Measurements from ENCODE around the gene AKT3.
"Not testable (repeated sequence)": the region's sequence is repeated elsewhere in the genome, so short reads cannot be mapped to it uniquely, and the experiment has no call there.

AKT3 gene

DNA sequence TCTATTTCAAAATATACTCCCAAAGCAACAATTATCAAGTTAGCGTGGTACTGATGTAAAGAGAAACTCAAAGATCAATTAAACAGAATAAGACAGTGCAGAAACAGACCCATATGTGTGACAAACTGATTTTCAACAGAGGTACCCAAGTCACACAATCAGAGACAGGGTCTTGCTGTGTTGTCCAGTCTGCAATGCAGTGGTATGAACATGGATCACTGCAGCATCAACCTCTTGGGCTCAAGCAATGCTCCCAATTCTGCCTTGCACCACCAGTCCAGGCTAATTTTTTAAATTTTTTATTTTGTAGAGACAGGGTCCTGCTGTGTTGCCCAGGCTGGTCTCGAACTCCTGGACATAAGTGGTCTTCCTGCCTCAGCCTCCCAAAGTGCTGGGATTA, 255.6 kb downstream of the AKT3 start:
- no peak for TF ChIP-seq ZFX (IDR thresholded peaks at IDR 0.05)
- TF ChIP-seq, protein P1, sequence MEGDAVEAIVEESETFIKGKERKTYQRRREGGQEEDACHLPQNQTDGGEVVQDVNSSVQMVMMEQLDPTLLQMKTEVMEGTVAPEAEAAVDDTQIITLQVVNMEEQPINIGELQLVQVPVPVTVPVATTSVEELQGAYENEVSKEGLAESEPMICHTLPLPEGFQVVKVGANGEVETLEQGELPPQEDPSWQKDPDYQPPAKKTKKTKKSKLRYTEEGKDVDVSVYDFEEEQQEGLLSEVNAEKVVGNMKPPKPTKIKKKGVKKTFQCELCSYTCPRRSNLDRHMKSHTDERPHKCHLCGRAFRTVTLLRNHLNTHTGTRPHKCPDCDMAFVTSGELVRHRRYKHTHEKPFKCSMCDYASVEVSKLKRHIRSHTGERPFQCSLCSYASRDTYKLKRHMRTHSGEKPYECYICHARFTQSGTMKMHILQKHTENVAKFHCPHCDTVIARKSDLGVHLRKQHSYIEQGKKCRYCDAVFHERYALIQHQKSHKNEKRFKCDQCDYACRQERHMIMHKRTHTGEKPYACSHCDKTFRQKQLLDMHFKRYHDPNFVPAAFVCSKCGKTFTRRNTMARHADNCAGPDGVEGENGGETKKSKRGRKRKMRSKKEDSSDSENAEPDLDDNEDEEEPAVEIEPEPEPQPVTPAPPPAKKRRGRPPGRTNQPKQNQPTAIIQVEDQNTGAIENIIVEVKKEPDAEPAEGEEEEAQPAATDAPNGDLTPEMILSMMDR (conservative IDR thresholded peaks at IDR 0.05): no peak
- H3K27ac ChIP-seq: no peak overlapping the region

DNA sequence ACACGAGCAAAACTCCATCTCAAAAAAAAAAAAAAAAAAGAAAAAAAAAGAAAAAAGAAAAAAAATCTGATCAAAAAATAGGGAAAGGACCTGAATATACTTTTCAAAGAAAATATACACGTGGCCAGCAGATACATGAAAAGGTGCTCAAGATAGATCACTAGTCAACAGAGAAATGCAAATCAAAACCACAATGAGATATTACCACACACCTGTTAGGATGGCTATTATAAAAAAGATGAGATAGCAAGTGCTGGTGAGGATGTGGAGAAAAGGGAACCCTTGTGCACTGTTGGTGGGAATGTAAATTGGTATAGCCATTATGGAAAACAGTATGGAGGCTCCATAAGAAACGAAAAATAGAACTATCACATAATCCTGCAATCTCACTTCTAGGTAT, 260.8 kb downstream of the AKT3 start:
- not testable (repeated sequence) for H3K27ac ChIP-seq

DNA sequence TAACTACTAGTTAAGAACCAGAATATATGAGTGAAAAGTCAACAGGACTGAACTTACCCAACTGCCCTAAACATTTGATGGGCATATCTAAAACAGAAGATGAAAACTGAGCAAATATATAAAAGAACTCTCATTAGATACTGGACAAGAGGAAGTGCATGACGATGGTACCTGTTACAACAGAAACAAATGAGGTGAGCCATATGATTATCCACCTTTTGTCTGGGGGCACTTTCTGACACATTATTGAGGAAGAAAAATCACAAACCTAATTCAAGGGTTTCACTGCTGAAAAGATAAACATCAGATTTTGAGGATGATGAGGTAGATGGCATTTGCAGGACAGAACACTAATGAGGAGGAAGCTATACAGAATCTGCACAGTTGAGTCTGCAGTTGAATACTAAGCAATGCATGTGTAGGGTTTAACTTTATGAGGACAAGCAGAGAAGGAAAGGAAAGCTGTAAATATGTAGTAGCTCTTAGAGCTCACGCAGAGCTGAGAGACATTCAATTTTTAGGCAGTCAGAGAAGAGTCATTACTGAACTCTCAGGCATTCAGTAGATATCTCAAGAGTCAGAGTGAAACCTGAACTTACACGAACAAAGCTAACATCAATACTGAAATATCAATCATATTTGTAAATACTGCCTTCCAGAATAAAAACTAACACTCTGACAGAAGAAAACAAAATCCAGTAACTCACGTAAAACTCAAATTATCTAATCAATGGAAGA, 262.1 kb downstream of the AKT3 start:
- no peak overlapping the region for H3K27ac ChIP-seq
- no peak for TF ChIP-seq ZFX (IDR thresholded peaks at IDR 0.05)
- TF ChIP-seq, protein P1 (conservative IDR thresholded peaks at IDR 0.05): no peak

DNA sequence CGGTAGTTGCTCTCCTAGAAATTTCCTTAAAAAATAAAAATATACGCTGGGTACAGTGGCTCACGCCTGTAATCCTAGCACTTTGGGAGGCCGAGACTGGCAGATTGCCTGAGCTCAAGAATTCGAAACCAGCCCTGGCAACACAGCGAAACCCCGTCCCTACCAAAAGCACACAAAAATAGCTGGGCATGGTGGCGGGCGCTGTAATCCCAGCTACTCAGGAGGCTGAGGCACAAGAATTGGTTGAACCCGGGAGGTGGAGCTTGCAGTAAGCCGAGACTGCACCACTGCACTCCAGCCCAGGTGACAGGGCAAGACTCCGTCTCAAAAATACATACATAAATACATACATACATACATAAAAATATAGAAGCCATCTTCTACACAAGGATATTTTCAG, 262.8 kb downstream of the AKT3 start:
- no peak overlapping the region for H3K27ac ChIP-seq
- no peak for TF ChIP-seq ZFX (IDR thresholded peaks at IDR 0.05)
- TF ChIP-seq, protein P1 (conservative IDR thresholded peaks at IDR 0.05): no peak

DNA sequence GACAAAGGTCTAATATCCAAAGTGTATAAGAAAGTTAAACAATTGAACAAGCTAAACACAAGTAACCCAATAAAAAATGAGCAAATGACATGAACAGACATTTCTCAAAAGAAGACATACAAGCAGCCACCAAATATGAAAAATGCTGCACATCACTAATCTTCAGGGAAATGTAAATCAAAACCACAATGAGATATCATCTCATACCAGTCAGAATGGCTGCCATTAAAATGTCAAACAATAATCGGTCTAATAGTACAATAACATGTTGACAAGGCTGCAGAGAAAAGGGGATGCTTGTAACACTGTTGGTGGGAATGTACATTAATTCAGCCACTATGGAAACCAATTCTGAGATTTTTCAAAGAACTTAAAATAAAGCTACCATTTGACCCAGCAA, 264.1 kb downstream of the AKT3 start:
- no peak for TF ChIP-seq ZFX (IDR thresholded peaks at IDR 0.05)
- TF ChIP-seq, protein P1 (conservative IDR thresholded peaks at IDR 0.05): no peak
- H3K27ac ChIP-seq: no peak overlapping the region

DNA sequence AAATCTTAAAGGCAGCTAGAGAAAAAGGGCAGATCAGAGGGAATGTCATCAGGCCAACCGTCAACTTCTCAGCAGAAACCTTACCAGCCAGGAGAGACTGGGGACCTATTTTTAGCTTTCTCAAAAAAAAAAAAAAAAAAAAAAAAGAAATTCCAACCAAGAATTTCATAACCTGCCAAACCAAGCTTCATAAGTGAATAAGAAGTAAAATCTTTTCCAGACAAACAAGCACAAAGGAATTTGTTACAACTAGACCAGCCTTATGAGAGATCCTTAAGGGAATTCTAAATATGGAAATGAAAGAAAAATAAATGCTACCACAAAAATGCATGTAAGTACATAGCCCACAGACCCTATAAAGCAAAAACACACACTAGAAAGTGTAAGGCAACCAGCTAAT, 267.7 kb downstream of the AKT3 start:
- H3K27ac ChIP-seq: no peak overlapping the region
- TF ChIP-seq, protein P1 (conservative IDR thresholded peaks at IDR 0.05): no peak
- TF ChIP-seq ZFX (IDR thresholded peaks at IDR 0.05): no peak

DNA sequence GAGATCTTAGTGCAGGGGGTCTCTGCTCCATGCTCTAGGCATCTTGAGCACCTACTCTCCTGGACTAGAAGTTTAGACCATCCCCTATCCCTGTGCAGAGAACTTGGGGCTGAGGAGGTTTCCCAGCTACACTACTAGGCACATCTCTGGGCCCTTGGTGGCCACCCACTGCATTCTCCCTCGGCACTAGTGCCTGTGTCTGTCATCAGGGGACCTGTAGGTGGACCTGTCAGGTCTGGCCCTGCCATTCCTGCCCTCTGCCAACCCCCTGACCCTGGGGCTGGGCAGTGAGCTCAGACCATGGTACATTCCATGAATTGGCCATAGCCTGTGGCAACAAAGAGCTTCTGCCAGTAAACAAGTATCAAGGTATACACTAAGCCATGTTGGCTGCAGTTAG, 269.1 kb downstream of the AKT3 start:
- no peak for TF ChIP-seq ZFX (IDR thresholded peaks at IDR 0.05)
- TF ChIP-seq, protein P1 (conservative IDR thresholded peaks at IDR 0.05): no peak
- H3K27ac ChIP-seq: no peak overlapping the region

DNA sequence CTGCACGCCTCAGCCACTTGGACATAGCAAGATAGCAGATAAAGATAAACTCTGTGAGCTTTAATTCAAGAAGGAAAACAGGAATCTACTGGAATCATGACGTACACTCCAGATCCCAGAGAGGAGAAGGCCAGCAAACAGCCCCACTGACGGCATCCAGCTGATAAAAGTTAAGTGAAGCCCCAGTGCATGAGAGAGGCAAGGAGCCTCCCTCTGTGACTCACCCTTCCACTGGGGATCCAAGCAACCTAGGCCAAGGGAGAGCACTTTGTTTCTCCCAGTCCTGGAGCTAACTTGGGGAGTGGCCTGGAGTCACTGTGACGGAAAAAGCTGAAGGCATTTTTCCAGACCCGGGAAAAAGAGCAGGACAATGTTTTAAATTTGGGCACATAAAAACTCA, 270.0 kb downstream of the AKT3 start:
- H3K27ac ChIP-seq: no peak overlapping the region
- TF ChIP-seq ZFX (IDR thresholded peaks at IDR 0.05): no peak
- TF ChIP-seq, protein P1 (conservative IDR thresholded peaks at IDR 0.05): no peak

Measured in C4-2B (cell line).